DMS114 treated with DMSO at 0.1 percent for 48 hours (cell line): ENCODE results near the gene CNTN1.

Source experiments
- DNase-seq: peaks from one replicate; lab custom pipeline; 2025; ENCODE audit not compliant: unreplicated experiment; lab: John Stamatoyannopoulos, UW

CNTN1 gene

GRCh38 chr12:40691913-40692764 lies at the start of gene CNTN1:
TSS of gene CNTN1 (plus strand) at chr12:40692439.
- DNase-seq, result peak; percentile 53

- DNase-seq, result no peak
Measured at GRCh38 chr12:40643506-40643905, 48.7 kb upstream of the CNTN1 start.

GRCh38 chr12:40643976-40644375 lies 48.3 kb upstream of the CNTN1 start:
- DNase-seq, result no peak

DNA sequence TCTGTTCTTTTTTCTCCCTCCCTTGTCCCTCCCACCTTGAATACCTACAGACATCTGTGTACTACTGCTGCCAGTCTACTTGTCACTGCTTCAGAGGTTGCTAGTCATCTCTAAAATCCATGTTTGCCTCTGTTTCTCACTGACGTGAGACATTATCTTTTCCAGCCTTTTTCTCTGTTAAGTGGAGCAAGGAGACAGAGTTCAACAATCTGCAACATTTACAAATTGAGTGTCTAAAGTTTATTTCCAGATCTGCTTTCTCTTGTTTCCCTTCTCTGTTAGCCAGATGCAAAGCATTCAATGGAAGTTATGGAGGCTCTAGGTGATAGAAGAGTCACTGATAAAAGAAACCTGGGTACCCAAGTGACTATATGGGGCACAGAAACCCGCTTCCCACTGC lies 47.5 kb upstream of the CNTN1 start:
- no peak for DNase-seq

DNA sequence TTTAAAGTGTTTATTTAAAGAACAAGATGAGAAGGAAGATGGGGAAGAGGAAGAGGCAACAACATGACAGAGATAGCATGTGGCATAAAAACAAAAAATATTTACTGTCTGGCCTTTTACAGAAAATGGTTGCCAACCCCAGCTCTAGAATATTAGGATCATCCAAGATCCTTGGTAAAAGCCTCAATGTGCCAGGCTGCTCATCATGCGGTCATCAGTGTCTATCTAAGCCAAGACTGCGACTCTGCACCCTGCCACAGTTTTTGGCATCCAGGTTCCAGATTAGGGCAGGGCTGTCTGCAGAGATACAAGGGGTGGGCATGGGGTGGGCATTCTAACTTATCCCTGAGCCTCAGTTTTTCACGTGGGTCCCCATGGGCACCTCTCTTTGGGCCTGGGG lies 46.9 kb upstream of the CNTN1 start:
- DNase-seq, result no peak

DNA sequence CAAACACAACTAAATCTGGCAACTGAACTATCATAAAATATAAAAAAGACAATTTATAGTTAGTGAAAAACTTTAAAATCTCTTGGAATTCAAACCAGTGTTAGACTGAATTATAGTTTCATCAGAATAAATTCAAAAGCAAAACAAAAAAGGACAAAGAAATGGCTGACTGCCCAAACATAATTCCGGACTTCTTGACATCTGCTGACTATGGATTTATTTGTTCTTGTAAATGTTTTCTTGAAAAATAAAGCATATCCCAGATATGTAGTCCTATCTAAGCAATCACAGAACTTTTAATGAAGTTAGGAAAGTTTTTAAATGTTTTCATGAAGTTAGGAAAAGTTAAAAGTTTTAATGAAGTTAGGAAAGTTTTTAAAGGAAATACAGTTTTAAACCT lies 45.8 kb upstream of the CNTN1 start:
- no peak for DNase-seq

GRCh38 chr12:40646911-40647310 lies 45.3 kb upstream of the CNTN1 start:
- DNase-seq, result no peak

DNA sequence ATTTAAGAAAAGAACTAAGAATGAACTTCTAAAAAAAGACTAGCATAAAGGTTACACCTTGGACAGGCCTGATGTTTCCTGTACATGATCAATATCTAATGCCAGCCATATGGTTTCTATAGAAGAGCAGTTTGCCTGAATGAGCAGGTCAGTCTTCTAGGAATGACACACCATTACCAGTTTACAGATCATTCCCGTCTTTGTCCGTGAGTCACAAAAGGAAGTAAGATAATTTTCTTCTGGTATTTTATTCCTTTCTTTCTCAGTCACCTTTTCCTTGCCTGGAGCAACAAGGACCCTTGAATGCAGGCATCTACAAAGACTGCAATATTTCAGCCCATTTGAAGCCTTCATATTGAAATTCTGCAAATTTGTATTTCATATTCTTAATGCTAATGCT lies 44.6 kb upstream of the CNTN1 start:
- no peak for DNase-seq

- no peak for DNase-seq
Measured at GRCh38 chr12:40648519-40648918, 43.7 kb upstream of the CNTN1 start.

DNA sequence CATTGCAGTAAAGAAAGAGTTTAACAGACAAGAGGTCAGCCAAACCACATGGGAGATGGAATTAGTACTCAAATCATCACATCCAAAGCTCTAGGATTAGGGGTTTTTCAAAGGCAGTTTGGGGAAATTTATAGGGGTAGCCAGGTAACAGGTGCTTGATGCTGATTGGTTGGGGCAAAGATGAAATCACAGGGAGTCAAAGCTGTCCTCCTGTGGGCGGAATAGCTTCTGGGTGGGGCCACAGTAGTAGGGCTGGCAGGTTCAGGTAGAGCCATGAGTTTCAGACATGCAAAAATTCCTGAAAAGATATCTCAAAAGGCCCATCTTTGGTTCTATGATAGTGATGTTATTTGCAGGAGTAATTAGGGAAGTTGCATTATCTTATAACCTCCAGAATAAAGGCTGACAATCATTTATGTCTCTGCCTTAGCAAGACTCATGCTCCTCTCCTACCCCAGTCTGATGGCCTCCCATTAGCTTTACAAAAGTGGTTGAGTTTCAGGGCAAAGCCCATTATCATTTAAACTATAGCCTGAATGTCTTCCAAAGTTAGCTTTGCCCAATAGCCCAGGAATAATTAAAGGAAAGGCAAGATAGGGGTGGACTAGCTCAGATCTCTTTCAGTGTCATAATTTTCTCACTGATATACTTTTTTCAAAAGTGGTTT lies 42.1 kb upstream of the CNTN1 start:
- DNase-seq, result no peak

DNA sequence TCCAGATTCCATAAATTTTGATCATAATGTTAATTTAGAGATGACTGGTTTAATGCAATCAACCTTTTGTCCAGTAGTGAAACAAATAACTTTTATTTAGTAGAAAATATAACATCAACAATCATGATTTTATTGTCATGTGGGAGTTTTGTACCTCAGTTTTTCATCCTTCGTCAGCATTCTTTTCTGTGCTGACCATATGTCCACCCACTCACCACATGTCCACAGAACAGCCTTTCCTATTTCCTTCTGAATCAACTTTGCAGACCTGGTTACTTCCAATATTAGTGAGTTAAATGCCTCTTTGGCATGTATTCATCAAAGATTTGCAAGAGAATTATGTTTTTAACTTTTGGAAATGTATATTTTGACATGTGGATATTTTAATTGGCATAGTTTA lies 36.8 kb upstream of the CNTN1 start:
- no peak for DNase-seq

DNA sequence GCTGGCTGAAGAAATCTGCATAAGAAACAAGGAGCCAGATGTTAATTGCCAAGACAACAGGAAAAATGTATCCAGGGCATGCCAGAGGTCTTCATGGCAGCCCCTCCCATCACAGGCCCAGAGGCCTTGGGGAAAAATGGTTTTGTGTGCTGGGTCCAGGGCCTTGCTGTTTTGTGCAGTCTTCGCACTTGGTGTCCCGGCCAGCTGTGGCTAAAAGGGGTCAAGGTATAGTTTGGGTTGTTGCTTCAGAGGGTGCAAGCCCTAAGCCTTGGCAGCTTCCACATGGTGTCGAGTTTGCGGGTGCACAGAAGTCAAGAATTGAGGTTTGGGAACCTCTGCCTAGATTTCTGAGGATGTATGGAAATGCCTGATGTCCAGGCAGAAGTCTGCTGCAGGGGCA lies 29.9 kb upstream of the CNTN1 start:
- no peak for DNase-seq

DNA sequence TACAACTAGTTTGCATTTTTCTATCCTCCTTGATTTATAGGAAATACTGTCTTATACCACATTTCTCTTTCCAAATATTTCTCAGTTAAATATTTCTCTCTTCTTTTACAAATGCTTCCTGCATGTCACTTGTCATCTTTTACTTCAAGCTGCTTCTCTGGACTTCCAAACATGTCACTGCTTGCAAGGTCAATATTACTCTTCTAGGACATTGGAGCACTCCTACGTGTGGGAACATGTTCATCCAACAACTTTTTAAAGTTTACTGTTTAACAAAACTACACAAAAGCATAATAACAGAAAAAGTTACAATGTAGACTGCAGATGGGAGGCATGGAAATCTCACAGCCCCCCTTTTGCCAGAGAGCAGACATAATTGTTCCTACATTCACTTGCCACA lies 28.5 kb upstream of the CNTN1 start:
- no peak for DNase-seq

DNA sequence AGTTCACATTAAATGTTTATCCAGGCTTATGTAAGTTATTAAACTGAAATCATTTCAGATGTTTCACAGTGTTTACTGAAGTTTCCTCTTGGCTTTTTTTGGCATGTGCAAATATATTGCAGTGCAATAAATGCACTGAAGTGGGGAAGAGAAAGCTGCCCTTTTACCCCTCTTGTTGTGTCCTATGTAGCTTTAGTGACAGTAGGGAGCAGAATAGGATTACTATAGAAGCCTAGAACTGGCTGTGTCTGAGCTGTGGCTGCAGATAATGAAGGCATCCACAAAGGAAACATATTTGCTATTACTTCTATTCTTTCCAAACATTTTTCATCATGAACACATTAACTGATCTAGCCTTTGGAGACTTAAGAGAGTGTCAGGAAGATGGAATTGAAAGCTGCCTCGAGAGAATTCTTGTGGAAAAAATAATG lies 24.1 kb upstream of the CNTN1 start:
- DNase-seq, result no peak

DNA sequence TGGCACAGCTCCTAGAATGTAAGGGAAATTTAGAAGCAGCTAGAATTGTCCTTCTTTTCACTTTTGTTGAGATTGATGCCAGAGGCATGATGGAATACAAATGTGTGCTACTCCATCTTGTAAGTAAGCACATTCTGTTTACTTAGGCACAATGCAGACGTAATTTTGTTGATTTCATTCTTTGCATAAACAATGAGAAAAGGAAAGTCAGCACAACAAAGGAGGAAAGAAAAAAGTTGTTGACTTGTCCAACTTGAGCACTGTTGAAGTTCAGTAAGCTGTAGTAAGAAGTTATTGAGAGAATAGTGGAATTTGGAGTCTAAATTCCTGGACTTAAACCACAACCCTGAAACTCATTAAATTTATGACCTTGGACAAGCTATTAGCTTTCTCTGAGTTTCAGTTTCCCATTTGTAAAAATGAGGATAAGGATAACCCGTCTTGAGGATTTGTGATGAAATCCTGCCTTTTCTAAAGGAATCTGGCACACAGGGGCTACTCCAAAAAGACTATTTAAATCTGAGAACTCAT lies 19.4 kb upstream of the CNTN1 start:
- no peak for DNase-seq

DNA sequence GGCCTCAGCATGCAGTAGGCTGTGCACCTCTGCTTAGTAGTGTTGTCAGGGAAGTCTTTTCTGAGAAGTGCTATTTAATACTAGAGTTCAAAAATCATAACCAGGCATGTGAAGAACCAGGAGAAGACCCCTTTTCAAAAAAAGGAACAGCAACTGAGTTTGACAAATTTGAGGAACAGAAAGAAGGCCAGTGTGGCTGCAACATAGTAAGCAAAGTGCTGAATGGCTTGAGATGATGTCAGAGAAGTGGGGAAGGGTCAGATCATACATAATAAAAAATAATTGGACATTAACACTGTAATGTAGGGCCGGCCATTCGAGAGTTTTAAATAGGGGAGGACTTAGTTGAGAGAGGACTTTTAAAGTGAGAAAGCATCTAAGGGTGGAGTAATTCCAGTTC lies 11.1 kb upstream of the CNTN1 start:
- no peak for DNase-seq

GRCh38 chr12:40684986-40685385 lies 7.3 kb upstream of the CNTN1 start:
- no peak for DNase-seq

DNA sequence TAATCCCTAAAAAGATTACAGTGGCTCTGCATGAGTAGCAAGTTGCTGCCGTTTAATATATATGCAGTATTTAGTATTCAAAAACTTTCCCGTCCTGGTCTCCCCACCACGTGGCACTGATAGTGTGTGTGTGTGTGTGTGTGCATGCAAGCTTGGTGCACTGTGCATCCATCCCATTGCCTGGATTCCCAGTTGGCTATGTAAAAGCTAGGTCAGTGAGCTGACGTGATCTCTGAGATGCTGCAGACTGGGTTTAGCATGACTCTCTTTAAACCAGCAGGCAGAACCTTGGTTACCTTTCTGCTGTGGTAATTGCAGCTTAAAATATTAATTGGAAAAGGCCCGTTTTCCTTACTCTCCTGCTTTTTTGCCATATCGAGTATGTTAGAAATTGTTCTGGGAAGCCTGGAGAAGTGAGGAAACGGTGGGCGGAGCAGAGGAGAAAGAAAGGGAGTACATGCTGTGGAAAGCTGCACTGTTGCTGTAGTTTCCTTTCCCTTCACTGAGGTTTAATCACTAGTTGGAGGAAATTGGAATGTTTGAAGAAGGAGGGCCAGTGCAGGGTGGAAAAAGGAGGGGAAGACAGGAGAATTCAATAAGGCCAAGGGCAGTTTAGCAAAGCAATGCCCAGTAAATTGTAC lies 4.0 kb upstream of the CNTN1 start:
- no peak for DNase-seq

DNA sequence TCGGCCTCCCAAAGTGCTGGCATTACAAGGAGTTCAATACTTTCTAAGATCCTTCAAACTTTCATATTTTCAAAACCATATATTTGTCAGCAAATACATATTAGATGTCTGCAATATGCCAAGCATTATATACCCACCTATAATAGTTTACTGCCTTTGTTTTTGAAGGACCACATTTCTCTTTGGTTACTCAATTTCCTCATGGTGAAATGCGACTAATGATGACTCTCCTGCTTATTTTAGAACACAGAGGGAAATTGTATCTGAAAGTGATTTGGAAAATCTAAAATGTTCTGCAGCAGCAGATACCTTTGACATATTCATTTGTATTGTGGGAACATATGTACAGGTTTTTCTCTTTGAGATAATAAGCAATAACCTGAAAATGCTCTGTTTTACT lies 2.7 kb upstream of the CNTN1 start:
- DNase-seq, result no peak

DNA sequence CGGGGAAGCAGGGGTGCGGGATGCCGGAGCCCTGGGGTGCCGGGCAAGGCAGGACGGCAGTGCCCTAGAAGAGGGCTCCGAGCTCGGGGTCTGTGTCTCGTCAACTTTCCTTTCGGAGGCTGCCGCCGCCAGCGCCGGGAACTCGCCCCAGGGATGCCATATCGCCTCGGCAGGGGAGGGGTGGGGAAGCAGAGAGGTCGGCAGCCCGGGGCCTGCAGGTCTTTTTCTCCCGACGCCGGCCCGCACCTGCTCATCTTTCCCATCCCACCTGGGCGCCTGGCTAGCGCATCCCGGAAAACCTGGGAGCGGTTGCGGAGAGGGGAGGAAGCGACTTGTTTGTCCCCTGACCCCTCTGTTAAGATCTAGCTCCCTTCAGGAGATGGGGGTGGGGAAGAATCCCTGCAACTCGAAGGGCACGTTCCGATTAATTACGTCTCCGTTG lies 547 bp downstream of the CNTN1 start:
- DNase-seq, result no peak

- DNase-seq, result no peak
Measured at GRCh38 chr12:40693207-40693821, 1.1 kb downstream of the CNTN1 start.
